Erythroblast (primary cell): ENCODE measurements around the gene FSTL4.

Experiments used
- GATA1 ChIP-seq: IDR thresholded peaks from 2 replicates; pipeline ENCODE4 v1.6.1; 2011; ENCODE audit warnings: low read depth, mild to moderate bottlenecking, control low read depth, low read length, moderate library complexity
- POLR2A ChIP-seq: IDR thresholded peaks from 2 replicates; pipeline ENCODE4 v1.6.1; 2011; ENCODE audit warnings: mild to moderate bottlenecking, low read length

GRCh38 chr5:133531594-133531993 is 80.7 kb downstream of the FSTL4 start:
- TF ChIP-seq POLR2A: no peak
- no peak for TF ChIP-seq GATA1
